Gastrocnemius medialis (tissue), 4 donors: ENCODE results near the gene FAM217A. TPM values are rescaled to one million over a fixed set of nuclear protein-coding genes. Genes with fewer than 3 reads are reported as not detected.

Experiments
- ATAC-seq, 2 donors: fragments of 150-250 bp; one replicate each; pipeline ENCODE4 v1.9.1; 2016
- DNase-seq, 2 donors: peaks; one replicate each; pipeline ENCODE4 v3.0.0-alpha.2; 2019
- H3K27ac ChIP-seq, 4 donors: fragments of 200-600 bp; sonication (generic); 1 replicate in 1 of 4; 2 replicates in 3 of 4; pipeline ENCODE4 v1.5.1; 2016 to 2018; ENCODE audit warnings: mild to moderate bottlenecking in 2 of 4, moderate library complexity in 1 of 4
- H3K27me3 ChIP-seq, 3 donors: fragments of 200-600 bp; sonication (generic) in 2 of 3; 1 replicate in 1 of 3; 2 replicates in 2 of 3; pipeline versions ENCODE4 v1.5.1 to v1.6.0; 2016 to 2019; ENCODE audit warnings: mild to moderate bottlenecking in 1 of 3, moderate library complexity in 1 of 3
- H3K36me3 ChIP-seq, 2 donors: fragments of 200-600 bp; sonication (generic) in 1 of 2; one replicate each; pipeline ENCODE4 v1.5.1; 2017 to 2018
- H3K4me1 ChIP-seq, 2 donors: fragments of 200-600 bp; sonication (generic) in 1 of 2; one replicate each; pipeline ENCODE4 v1.5.1; 2016 to 2017; ENCODE audit warnings: mild to moderate bottlenecking in 2 of 2
- H3K4me3 ChIP-seq, 4 donors: fragments of 200-600 bp; sonication (generic) in 3 of 4; 1 replicate in 1 of 4; 2 replicates in 3 of 4; pipeline ENCODE4 v1.5.1; 2016 to 2019; ENCODE audit warnings: mild to moderate bottlenecking in 2 of 4
- H3K9me3 ChIP-seq, 3 donors: fragments of 200-600 bp; sonication (generic) in 2 of 3; 1 replicate in 1 of 3; 2 replicates in 2 of 3; pipeline ENCODE4 v1.5.1; 2016 to 2019
- CTCF ChIP-seq, 5 experiments: fragments of 450-650 bp in 3 of 5; fragments of 200-600 bp in 2 of 5; sonication (generic) in 2 of 5; IDR thresholded peaks in 4 of 5; conservative IDR thresholded peaks in 1 of 5; 1 replicate in 4 of 5; 2 replicates in 1 of 5; pipeline ENCODE4 v1.5.1; 2016 to 2019; ENCODE audit warnings: antibody characterized with exemption in 5 of 5, mild to moderate bottlenecking in 3 of 5, moderate library complexity in 3 of 5
- POLR2A ChIP-seq, 2 donors: fragments of 450-650 bp; IDR thresholded peaks; one replicate each; pipeline ENCODE4 v1.6.1; 2017; ENCODE audit warnings: antibody characterized with exemption in 2 of 2, mild to moderate bottlenecking in 2 of 2, moderate library complexity in 2 of 2
- in situ Hi-C, 4 donors: fragments of 200-750 bp; cut with MboI; loops; one replicate each; pipeline versions ENCODE4 v1.15.0 to v1.8.0; 2017; ENCODE audit warnings: low sequenced_read_pairs in 4 of 4
- intact Hi-C: fragments of 100-400 bp; cut with DNase I; formaldehyde crosslinking; loops from one replicate; pipeline ENCODE4 v1.15.1; 2023; ENCODE audit warnings: low total_unique reads
- total RNA-seq, 4 donors: library from RNA; depleted of rRNA; stranded (reverse); fragments of >200 nt; gene quantifications; one replicate each; pipeline versions ENCODE4 v1.1.0 to v1.2.3, GENCODE V29; 2016

FAM217A gene
- not detected for total RNA-seq

GRCh38 chr6:4078691-4079471 lies at the start of gene FAM217A:
Gene FAM217A (minus strand): TSS chr6:4079137. CDS start chr6:4077414, 1,723 bp downstream.
- H3K4me1 ChIP-seq, result no peaks in the 10 kb centered on the region
- ATAC-seq, result no peak
- TF ChIP-seq CTCF (IDR thresholded peaks at IDR 0.05 in 4 of 5, conservative IDR thresholded peaks at IDR 0.05 in 1 of 5) (no peak), POLR2A (IDR thresholded peaks at IDR 0.05) (no peak)
- H3K27me3 ChIP-seq, result peaks cover 0 to 6% (median 0%) of the 10 kb centered on the region in 3 donors
- no peaks in the 10 kb centered on the region for H3K9me3 ChIP-seq
- intact Hi-C loops (no loop called here), in situ Hi-C loops (no loop called here)
- no peak within 1 kb of the TSS for H3K4me3 ChIP-seq
- no peaks in the 10 kb centered on the region for H3K36me3 ChIP-seq
- H3K27ac ChIP-seq, result no peak within 1 kb of the TSS
- DNase-seq, result no peak

- H3K36me3 ChIP-seq, result peaks cover 0 to 85% of the 10 kb centered on the region in 2 donors
- in situ Hi-C loops, result loop anchor here in 1 of 4 donors (25.0 kb wide), 1 partner anchor 391 kb away; no protein-coding TSS in a partner anchor
- no peak for TF ChIP-seq CTCF (IDR thresholded peaks at IDR 0.05 in 4 of 5, conservative IDR thresholded peaks at IDR 0.05 in 1 of 5)
- TF ChIP-seq POLR2A (IDR thresholded peaks at IDR 0.05), result no peak
- H3K4me3 ChIP-seq, result no peak overlapping the region
- DNase-seq (no peak), ATAC-seq (no peak)
- intact Hi-C loops, result no loop called here
- H3K27ac ChIP-seq, result no peak overlapping the region
- H3K4me1 ChIP-seq, result peaks cover under 1 to 7% of the 10 kb centered on the region in 2 donors
- H3K27me3 ChIP-seq, result no peaks in the 10 kb centered on the region
- H3K9me3 ChIP-seq, result no peaks in the 10 kb centered on the region
Measured at GRCh38 chr6:4128072-4128471, 49.1 kb upstream of the FAM217A start.

GRCh38 chr6:4125933-4126864 lies 47.3 kb upstream of the FAM217A start:
- H3K27ac ChIP-seq, result peak overlapping the region in 2 of 4 donors; percentile 17 to 27

More at GRCh38 chr6:4125933-4126864, 47.3 kb upstream of the FAM217A start:
- DNase-seq (peak in 1 of 2 donors; percentile 15), ATAC-seq (peak; percentile 66 to 93)
- Histone ChIP-seq H3K9me3 (no peaks in the 10 kb centered on the region), H3K4me1 (peaks cover 0 to 6% of the 10 kb centered on the region in 2 donors), H3K4me3 (no peak overlapping the region), H3K27me3 (no peaks in the 10 kb centered on the region), H3K36me3 (peaks cover 0 to 94% of the 10 kb centered on the region in 2 donors)
- intact Hi-C loops (no loop called here), in situ Hi-C loops (loop anchor here in 1 of 4 donors (25.0 kb wide), 1 partner anchor 389 kb away; no protein-coding TSS in a partner anchor)
- TF ChIP-seq CTCF (IDR thresholded peaks at IDR 0.05 in 4 of 5, conservative IDR thresholded peaks at IDR 0.05 in 1 of 5), result peak in 2 of 5 experiments; percentile 8 to 12
- TF ChIP-seq POLR2A (IDR thresholded peaks at IDR 0.05), result no peak
